ENCODE results near the gene SDF4. TPM values are rescaled to one million over a fixed set of nuclear protein-coding genes. Genes with fewer than 3 reads are reported as not detected.

Gene SDF4
- total RNA-seq, 3 donors from 2014 or later (not counting 1 experiment from before 2014, with no cell fraction given), result 176 to 211 (median 184) TPM

DNA sequence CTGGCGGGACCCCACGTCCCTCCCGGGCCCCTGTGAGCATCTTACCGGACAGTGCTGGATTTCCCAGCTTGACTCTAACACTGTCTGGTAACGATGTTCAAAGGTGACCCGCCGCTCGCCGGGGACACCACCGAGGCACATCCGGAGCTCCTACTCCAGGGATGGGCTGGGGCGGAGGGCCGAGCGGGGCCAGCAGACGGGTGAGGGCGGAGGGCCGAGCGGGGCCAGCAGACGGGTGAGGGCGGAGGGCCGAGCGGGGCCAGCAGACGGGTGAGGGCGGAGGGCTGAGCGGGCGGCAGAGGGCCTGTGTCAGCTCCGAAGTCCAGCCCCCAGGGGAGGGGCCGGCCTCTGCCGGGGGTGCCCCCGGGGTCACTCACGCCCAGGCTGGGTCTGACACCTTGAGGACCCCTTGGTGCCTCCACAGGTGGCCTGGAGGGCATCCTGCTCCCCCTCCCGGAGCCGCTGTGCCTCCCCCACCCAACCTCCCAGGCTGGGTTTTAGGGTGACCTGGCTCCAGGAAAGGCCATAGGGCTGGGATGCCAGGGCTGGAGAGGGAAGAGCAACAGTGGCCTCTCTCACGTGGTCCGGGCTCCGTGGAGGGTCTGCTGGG, 63.9 kb downstream of the SDF4 start:
- WGBS (ENCODE audit: insufficient coverage), result 91% methylated on average over 36 of the region's 36 CpGs
- ATAC-seq (no peak), DNase-seq (no peak)
- no peak overlapping the region for H3K4me3 Mint-ChIP-seq
- Histone ChIP-seq H3K4me1 (ENCODE audit: control insufficient read depth, insufficient read depth, low read length) (peaks cover 75% of the 10 kb centered on the region), H3K27me3 (ENCODE audit: control insufficient read depth, insufficient read depth, low read length) (peaks cover 8% of the 10 kb centered on the region), H3K9me3 (ENCODE audit: control insufficient read depth, insufficient read depth, low read length) (no peaks in the 10 kb centered on the region), H3K27ac (ENCODE audit: low read length) (no peak overlapping the region), H3K36me3 (ENCODE audit: control insufficient read depth, insufficient read depth, low read length) (no peaks in the 10 kb centered on the region), H3K4me3 (ENCODE audit: low read length) (no peak overlapping the region)
- H3K36me3 Mint-ChIP-seq, result no peaks in the 10 kb centered on the region
- TF ChIP-seq, protein P1, sequence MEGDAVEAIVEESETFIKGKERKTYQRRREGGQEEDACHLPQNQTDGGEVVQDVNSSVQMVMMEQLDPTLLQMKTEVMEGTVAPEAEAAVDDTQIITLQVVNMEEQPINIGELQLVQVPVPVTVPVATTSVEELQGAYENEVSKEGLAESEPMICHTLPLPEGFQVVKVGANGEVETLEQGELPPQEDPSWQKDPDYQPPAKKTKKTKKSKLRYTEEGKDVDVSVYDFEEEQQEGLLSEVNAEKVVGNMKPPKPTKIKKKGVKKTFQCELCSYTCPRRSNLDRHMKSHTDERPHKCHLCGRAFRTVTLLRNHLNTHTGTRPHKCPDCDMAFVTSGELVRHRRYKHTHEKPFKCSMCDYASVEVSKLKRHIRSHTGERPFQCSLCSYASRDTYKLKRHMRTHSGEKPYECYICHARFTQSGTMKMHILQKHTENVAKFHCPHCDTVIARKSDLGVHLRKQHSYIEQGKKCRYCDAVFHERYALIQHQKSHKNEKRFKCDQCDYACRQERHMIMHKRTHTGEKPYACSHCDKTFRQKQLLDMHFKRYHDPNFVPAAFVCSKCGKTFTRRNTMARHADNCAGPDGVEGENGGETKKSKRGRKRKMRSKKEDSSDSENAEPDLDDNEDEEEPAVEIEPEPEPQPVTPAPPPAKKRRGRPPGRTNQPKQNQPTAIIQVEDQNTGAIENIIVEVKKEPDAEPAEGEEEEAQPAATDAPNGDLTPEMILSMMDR (IDR thresholded peaks at IDR 0.05), result no peak
- peaks cover 0 to 16% of the 10 kb centered on the region in 2 donors for H3K27me3 Mint-ChIP-seq (ENCODE audit: low read depth in 2 of 2)
- no peaks in the 10 kb centered on the region for H3K9me3 Mint-ChIP-seq
- H3K27ac Mint-ChIP-seq, result no peak overlapping the region
- intact Hi-C loops (cut with micrococcal nuclease), result no loop called here
- peaks cover 11 to 18% of the 10 kb centered on the region in 2 donors for H3K4me1 Mint-ChIP-seq

DNA sequence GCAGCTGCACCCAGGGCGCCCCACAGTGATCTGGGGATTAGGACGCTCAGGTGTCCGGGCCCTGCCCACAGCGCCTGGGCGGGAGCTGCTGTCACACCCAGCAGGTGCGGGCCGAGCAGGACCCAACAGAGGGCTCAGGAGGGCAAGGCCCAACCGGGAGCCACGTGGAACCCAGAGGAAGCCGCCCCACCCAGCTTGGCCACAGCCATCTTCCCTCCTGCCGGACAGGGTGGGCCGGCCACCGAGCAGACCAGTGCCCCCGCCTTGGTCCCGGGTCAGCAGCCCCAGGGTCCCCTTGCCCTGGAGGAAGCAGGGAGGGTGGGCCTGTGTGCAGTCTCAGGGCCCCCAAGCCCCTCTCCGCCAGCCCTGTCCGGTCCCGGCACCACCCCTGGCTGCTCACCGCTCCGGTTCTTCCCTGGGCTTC, 64.4 kb downstream of the SDF4 start:
- H3K27me3 Mint-ChIP-seq (ENCODE audit: low read depth in 2 of 2), result peaks cover 0 to 13% of the 10 kb centered on the region in 2 donors
- no peaks in the 10 kb centered on the region for H3K9me3 Mint-ChIP-seq
- WGBS (ENCODE audit: insufficient coverage), result 83% methylated on average over 20 of the region's 20 CpGs
- no peak for DNase-seq
- H3K4me3 ChIP-seq (ENCODE audit: low read length), result no peak overlapping the region
- no peaks in the 10 kb centered on the region for H3K36me3 Mint-ChIP-seq
- peaks cover 71% of the 10 kb centered on the region for H3K4me1 ChIP-seq (ENCODE audit: control insufficient read depth, insufficient read depth, low read length)
- H3K27me3 ChIP-seq (ENCODE audit: control insufficient read depth, insufficient read depth, low read length), result peaks cover 8% of the 10 kb centered on the region
- H3K4me1 Mint-ChIP-seq, result peaks cover 11 to 17% of the 10 kb centered on the region in 2 donors
- H3K36me3 ChIP-seq (ENCODE audit: control insufficient read depth, insufficient read depth, low read length), result no peaks in the 10 kb centered on the region
- TF ChIP-seq, protein P1 (IDR thresholded peaks at IDR 0.05), result no peak
- H3K9me3 ChIP-seq (ENCODE audit: control insufficient read depth, insufficient read depth, low read length), result no peaks in the 10 kb centered on the region
- H3K4me3 Mint-ChIP-seq, result no peak overlapping the region
- no peak overlapping the region for H3K27ac ChIP-seq (ENCODE audit: low read length)
- intact Hi-C loops (cut with micrococcal nuclease), result no loop called here
- H3K27ac Mint-ChIP-seq, result no peak overlapping the region
- ATAC-seq, result no peak

Other genes with a start within 250 kb of the SDF4 start
- not detected for gene PERM1, start 249.9 kb downstream of the SDF4 start, total RNA-seq
- gene HES4, start 231.9 kb downstream of the SDF4 start, total RNA-seq, result 10 to 100 TPM; 15.4 to 35.5 (median 28.9) TPM
- gene ISG15, start 218.5 kb downstream of the SDF4 start, total RNA-seq, result 10 to 100 TPM; 17.0 to 56.9 (median 50.2) TPM
- 1 to 10 TPM; 4.1 to 5.0 (median 4.6) TPM for gene AGRN, start 211.9 kb downstream of the SDF4 start, total RNA-seq
- not detected for gene RNF223, start 157.7 kb downstream of the SDF4 start, total RNA-seq
- gene C1orf159, start 115.9 kb downstream of the SDF4 start, total RNA-seq, result 10 to 100 TPM; 19.6 to 25.1 (median 21.5) TPM
- 1 to 10 TPM in 2 of 3 donors, under 1 TPM in 1; 0.23 to 1.7 (median 1.7) TPM for gene TTLL10, start 58.1 kb downstream of the SDF4 start, total RNA-seq
- 10 to 100 TPM; 40.3 to 81.9 (median 54.7) TPM for gene TNFRSF18, start 25.4 kb downstream of the SDF4 start, total RNA-seq
- 10 to 100 TPM; 14.3 to 26.5 (median 15.7) TPM for gene TNFRSF4, start 17.8 kb downstream of the SDF4 start, total RNA-seq
- gene B3GALT6, start 236 bp upstream of the SDF4 start, total RNA-seq, result 10 to 100 TPM; 13.7 to 16.5 (median 16.3) TPM
- 1 to 10 TPM; 2.6 to 4.1 (median 4.1) TPM for gene C1QTNF12, start 14.7 kb upstream of the SDF4 start, total RNA-seq
- gene UBE2J2, start 41.9 kb upstream of the SDF4 start, total RNA-seq, result 10 to 100 TPM; 66.0 to 84.2 (median 78.1) TPM
- gene SCNN1D, start 48.4 kb upstream of the SDF4 start, total RNA-seq, result 10 to 100 TPM in 1 of 3 donors, 1 to 10 TPM in 2; 6.9 to 13.1 (median 9.4) TPM
- gene ACAP3, start 75.9 kb upstream of the SDF4 start, total RNA-seq, result 10 to 100 TPM; 56.1 to 59.7 (median 59.0) TPM
- 10 to 100 TPM; 11.1 to 13.0 (median 12.9) TPM for gene PUSL1, start 76.6 kb upstream of the SDF4 start, total RNA-seq
- 100 to 1,000 TPM; 150 to 189 (median 181) TPM for gene INTS11, start 92.7 kb upstream of the SDF4 start, total RNA-seq
- 10 to 100 TPM in 2 of 3 donors, 1 to 10 TPM in 1; 8.0 to 14.6 (median 12.3) TPM for gene CPTP, start 92.8 kb upstream of the SDF4 start, total RNA-seq
- gene TAS1R3, start 99.3 kb upstream of the SDF4 start, total RNA-seq, result 1 to 10 TPM in 2 of 3 donors, under 1 TPM in 1; 0.66 to 1.4 (median 1.3) TPM
- 10 to 100 TPM; 33.8 to 41.9 (median 35.6) TPM for gene DVL1, start 117.4 kb upstream of the SDF4 start, total RNA-seq
- gene MXRA8, start 126.6 kb upstream of the SDF4 start, total RNA-seq, result under 1 TPM in 1 of 3 donors, not detected in 2; 0.26 TPM
- 10 to 100 TPM; 60.0 to 76.3 (median 64.6) TPM for gene AURKAIP1, start 143.2 kb upstream of the SDF4 start, total RNA-seq
- 100 to 1,000 TPM; 253 to 281 (median 274) TPM for gene CCNL2, start 167.3 kb upstream of the SDF4 start, total RNA-seq
- 100 to 1,000 TPM in 1 of 3 donors, 10 to 100 TPM in 2; 90.9 to 111 (median 92.7) TPM for gene MRPL20, start 175.3 kb upstream of the SDF4 start, total RNA-seq
- gene ANKRD65, start 189.3 kb upstream of the SDF4 start, total RNA-seq, result not detected
- not detected for gene VWA1, start 203.7 kb upstream of the SDF4 start, total RNA-seq
- 1 to 10 TPM in 2 of 3 donors, under 1 TPM in 1; 0.13 to 2.2 (median 1.5) TPM for gene ATAD3C, start 217.7 kb upstream of the SDF4 start, total RNA-seq
- 10 to 100 TPM; 31.9 to 52.4 (median 42.9) TPM for gene ATAD3B, start 239.8 kb upstream of the SDF4 start, total RNA-seq

All from natural killer cell (primary cell).